Activated CD8-positive, alpha-beta memory T cell treated with anti-CD3 and anti-CD28 coated beads for 24 hours (primary cell): ENCODE measurements around the gene CLNS1A.
A peak's percentile ranks its signal among the peaks of the same experiment; 100 is the strongest.
"Not testable (repeated sequence)": the region's sequence is repeated elsewhere in the genome, so short reads cannot be mapped to it uniquely, and the experiment has no call there.

Source experiments
- DNase-seq: peaks from one replicate; pipeline ENCODE4 v3.0.0-alpha.2; 2020

The CLNS1A gene

GRCh38 chr11:77637345-77638165, at the start of gene CLNS1A:
Gene CLNS1A, minus strand, starts transcription at chr11:77637794. Its CDS starts 80 bp downstream, at chr11:77637714.
- DNase-seq = peak; percentile 91

- DNase-seq = no peak
Observed at GRCh38 chr11:77687088-77687487, 49.5 kb upstream of the CLNS1A start.

GRCh38 chr11:77677138-77677537, 39.5 kb upstream of the CLNS1A start:
- no peak for DNase-seq

- no peak for DNase-seq
Observed at GRCh38 chr11:77672264-77672663, 34.7 kb upstream of the CLNS1A start.

GRCh38 chr11:77669848-77670511, 32.4 kb upstream of the CLNS1A start:
- no peak for DNase-seq

- no peak for DNase-seq
Observed at GRCh38 chr11:77668760-77669159, 31.2 kb upstream of the CLNS1A start.

GRCh38 chr11:77665240-77665965, 27.8 kb upstream of the CLNS1A start:
- no peak for DNase-seq

GRCh38 chr11:77661670-77662069, 24.1 kb upstream of the CLNS1A start:
- no peak for DNase-seq

GRCh38 chr11:77660947-77661346, 23.4 kb upstream of the CLNS1A start:
- no peak for DNase-seq

GRCh38 chr11:77658213-77659013, 20.8 kb upstream of the CLNS1A start:
- DNase-seq = no peak

GRCh38 chr11:77656362-77656761, 18.8 kb upstream of the CLNS1A start:
- DNase-seq = no peak

GRCh38 chr11:77654770-77655434, 17.3 kb upstream of the CLNS1A start:
- DNase-seq = no peak

GRCh38 chr11:77650123-77650522, 12.5 kb upstream of the CLNS1A start:
- no peak for DNase-seq

- DNase-seq = no peak
Observed at GRCh38 chr11:77647654-77648305, 10.2 kb upstream of the CLNS1A start.

GRCh38 chr11:77644887-77645286, 7.3 kb upstream of the CLNS1A start:
- no peak for DNase-seq

- no peak for DNase-seq
Observed at GRCh38 chr11:77642228-77642627, 4.6 kb upstream of the CLNS1A start.

- DNase-seq = no peak
Observed at GRCh38 chr11:77636731-77637344, 756 bp downstream of the CLNS1A start.

- DNase-seq = not testable (repeated sequence)
Observed at GRCh38 chr11:77633926-77634325, 3.7 kb downstream of the CLNS1A start.

GRCh38 chr11:77630157-77630710, 7.4 kb downstream of the CLNS1A start:
- DNase-seq = no peak

GRCh38 chr11:77619576-77620198, 17.9 kb downstream of the CLNS1A start:
- no peak for DNase-seq
